Ishikawa (cell line): ENCODE measurements around the gene UGT2B7.

Source experiments
- CEBPB ChIP-seq: IDR thresholded peaks from 2 replicates; pipeline ENCODE4 v1.6.1; 2012
- EGR1 ChIP-seq: IDR thresholded peaks from 2 replicates; pipeline ENCODE4 v1.6.1; 2012
- EP300 ChIP-seq: IDR thresholded peaks from 2 replicates; pipeline ENCODE4 v1.6.1; 2012; ENCODE audit warnings: borderline replicate concordance
- FOXM1 ChIP-seq: IDR thresholded peaks from 2 replicates; pipeline ENCODE4 v1.6.1; 2012; ENCODE audit warnings: low read depth, borderline replicate concordance
- NFIC ChIP-seq: IDR thresholded peaks from 2 replicates; pipeline ENCODE4 v1.6.1; 2012
- RAD21 ChIP-seq: IDR thresholded peaks from 2 replicates; pipeline ENCODE4 v1.6.1; 2012; ENCODE audit warnings: low read depth
- TAF1 ChIP-seq: IDR thresholded peaks from 2 replicates; pipeline ENCODE4 v1.6.1; 2012; ENCODE audit warnings: low read depth, mild to moderate bottlenecking
- TCF12 ChIP-seq: IDR thresholded peaks from 2 replicates; pipeline ENCODE4 v1.6.1; 2012; ENCODE audit warnings: low read depth
- TEAD4 ChIP-seq: IDR thresholded peaks from 2 replicates; pipeline ENCODE4 v1.6.1; 2012
- ZBTB7A ChIP-seq: IDR thresholded peaks from 2 replicates; pipeline ENCODE4 v1.6.1; 2012; ENCODE audit warnings: low read depth
- TF ChIP-seq, protein P1 (sequence below): IDR thresholded peaks from 2 replicates; pipeline ENCODE4 v1.6.1; 2012

DNA sequence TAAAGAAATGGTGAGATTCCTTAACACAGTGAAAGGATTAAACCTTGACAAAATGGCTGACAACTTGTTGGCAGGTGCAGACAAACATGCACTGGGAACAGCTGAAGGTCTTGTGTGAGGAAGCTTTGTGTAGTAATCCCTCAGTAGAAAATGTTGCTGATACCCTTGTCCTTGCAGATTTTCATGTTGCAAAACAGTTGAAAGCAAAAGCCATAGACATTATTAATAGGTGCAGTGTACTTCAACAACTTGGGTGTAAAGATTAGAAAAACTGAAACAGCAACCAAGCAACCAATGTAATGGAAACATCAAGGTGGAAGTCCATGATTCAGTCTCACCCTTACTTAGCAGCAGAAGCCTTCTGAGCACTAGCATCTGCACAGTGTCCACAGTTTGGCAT, 29.8 kb downstream of the UGT2B7 start:
- no peak for TF ChIP-seq ZBTB7A
- TF ChIP-seq RAD21 = no peak
- no peak for TF ChIP-seq EGR1
- no peak for TF ChIP-seq TAF1
- no peak for TF ChIP-seq TEAD4
- no peak for TF ChIP-seq CEBPB
- no peak for TF ChIP-seq EP300
- TF ChIP-seq NFIC = no peak
- TF ChIP-seq TCF12 = no peak
- no peak for TF ChIP-seq FOXM1
- TF ChIP-seq, protein P1, sequence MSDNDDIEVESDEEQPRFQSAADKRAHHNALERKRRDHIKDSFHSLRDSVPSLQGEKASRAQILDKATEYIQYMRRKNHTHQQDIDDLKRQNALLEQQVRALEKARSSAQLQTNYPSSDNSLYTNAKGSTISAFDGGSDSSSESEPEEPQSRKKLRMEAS = no peak
